ENCODE measurements around the gene ZNF688. TPM values are rescaled to one million over a fixed set of nuclear protein-coding genes. Genes with fewer than 3 reads are reported as not detected.

ZNF688 gene
- total and polyA plus RNA-seq, 2 experiments from 2014 or later: 9.8 to 21.0 TPM

DNA sequence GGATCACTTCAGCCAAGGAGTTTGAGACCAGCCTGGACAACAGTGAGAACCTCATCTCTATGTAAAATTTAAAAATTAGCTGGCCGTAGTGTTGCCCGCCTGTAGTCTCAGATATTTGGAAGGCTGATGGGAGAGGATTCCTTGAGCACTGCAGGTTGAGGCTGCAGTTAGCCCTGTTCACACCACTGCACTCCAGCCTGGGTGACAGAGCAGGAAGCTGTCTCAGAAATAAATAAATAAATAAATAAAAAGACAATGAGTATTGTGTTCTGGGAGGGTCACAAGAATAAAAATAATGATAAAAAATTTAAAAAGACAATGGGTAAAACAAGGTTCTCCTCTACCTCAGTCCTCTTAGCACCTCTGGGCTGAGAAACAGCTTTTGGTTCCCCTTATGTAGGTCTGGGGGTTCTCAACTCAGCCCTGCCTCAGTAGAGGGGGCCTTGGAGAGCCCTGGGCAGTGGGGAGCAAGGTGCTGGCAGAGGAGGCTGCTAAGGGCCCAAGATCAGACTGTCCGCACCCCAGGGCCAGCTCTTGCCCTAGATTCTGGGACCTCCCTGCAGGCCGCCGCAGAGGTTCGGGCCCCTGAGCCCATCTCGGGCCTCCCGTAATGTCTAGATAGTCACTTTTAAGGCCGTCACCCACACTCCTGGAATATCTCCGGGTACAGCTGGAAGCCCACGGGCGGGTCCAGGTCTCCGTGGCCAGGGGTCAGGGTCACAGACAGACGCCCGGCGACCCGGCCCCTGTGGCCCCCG lies 16.8 kb downstream of the ZNF688 start:
- no peak overlapping the region for H3K4me3 ChIP-seq
- no peaks in the 10 kb centered on the region for H3K36me3 ChIP-seq (replicated peaks; ENCODE audit: insufficient read depth, low read depth)
- H3K27ac ChIP-seq: no peak overlapping the region
- H4K20me1 ChIP-seq (ENCODE audit: insufficient read depth, poor library complexity, severe bottlenecking): no peaks in the 10 kb centered on the region
- H3K4me2 ChIP-seq: no peak overlapping the region
- no peaks in the 10 kb centered on the region for H3K9me2 ChIP-seq (replicated peaks; ENCODE audit: insufficient read depth)
- DNase-seq (ENCODE audit: low spot score): no peak
- no peaks in the 10 kb centered on the region for H3K9me3 ChIP-seq (ENCODE audit: low read depth)
- H3K4me1 ChIP-seq (ENCODE audit: insufficient read depth): peaks cover 21% of the 10 kb centered on the region
- H3K79me2 ChIP-seq: peaks cover 62% of the 10 kb centered on the region
- no peak overlapping the region for H2AFZ ChIP-seq
- 98% methylated on average over 16 of the region's 18 CpGs for WGBS (ENCODE audit: low lambda C conversion rate, missing lambda C conversion rate)
- TF ChIP-seq EZH2 (IDR thresholded peaks at IDR 0.05; ENCODE audit: borderline replicate concordance) (no peak), CTCF (IDR thresholded peaks at IDR 0.05; ENCODE audit: poor library complexity) (no peak), EZH2phosphoT487 (IDR thresholded peaks at IDR 0.05; ENCODE audit: low read depth, severe bottlenecking, unreplicated experiment) (no peak)
- no peaks in the 10 kb centered on the region for H3K27me3 ChIP-seq

- TF ChIP-seq EZH2phosphoT487 (IDR thresholded peaks at IDR 0.05; ENCODE audit: low read depth, severe bottlenecking, unreplicated experiment) (no peak), CTCF (IDR thresholded peaks at IDR 0.05; ENCODE audit: poor library complexity) (no peak), EZH2 (IDR thresholded peaks at IDR 0.05; ENCODE audit: borderline replicate concordance) (no peak)
- Histone ChIP-seq H3K27me3 (no peaks in the 10 kb centered on the region), H3K79me2 (peaks cover 62% of the 10 kb centered on the region), H3K4me1 (ENCODE audit: insufficient read depth) (peaks cover 31% of the 10 kb centered on the region), H3K9me3 (ENCODE audit: low read depth) (no peaks in the 10 kb centered on the region), H2AFZ (no peak overlapping the region), H3K27ac (peak overlapping the region; percentile 20), H4K20me1 (ENCODE audit: insufficient read depth, poor library complexity, severe bottlenecking) (no peaks in the 10 kb centered on the region), H3K4me3 (no peak overlapping the region), H3K9me2 (replicated peaks; ENCODE audit: insufficient read depth) (no peaks in the 10 kb centered on the region), H3K36me3 (replicated peaks; ENCODE audit: insufficient read depth, low read depth) (no peaks in the 10 kb centered on the region), H3K4me2 (no peak overlapping the region)
- DNase-seq (ENCODE audit: low spot score): no peak
- WGBS (ENCODE audit: low lambda C conversion rate, missing lambda C conversion rate): 98% methylated on average over 2 of the region's 2 CpGs
Measured at GRCh38 chr16:30553393-30553899, 18.1 kb downstream of the ZNF688 start.

DNA sequence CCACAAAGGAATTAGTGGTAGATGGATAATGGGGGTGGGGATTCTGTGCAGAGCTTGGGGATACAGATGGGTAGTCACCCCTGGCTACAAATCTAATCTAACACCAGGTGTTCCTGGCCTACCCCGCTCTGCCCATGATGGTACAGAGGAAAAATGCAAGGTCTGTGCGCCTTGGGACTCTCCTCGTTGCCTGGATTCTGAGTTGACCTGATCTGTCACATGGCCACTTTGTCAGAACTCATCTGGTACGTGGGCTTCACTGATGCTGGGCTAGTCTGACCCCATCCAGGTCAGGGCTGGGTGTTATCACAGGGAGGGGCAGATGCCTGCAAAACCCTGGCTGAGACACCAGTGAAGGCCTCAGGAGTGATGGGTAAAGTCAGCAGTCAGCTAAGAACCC lies 18.6 kb downstream of the ZNF688 start:
- H3K27ac ChIP-seq: no peak overlapping the region

More for the DNA sequence above, 18.6 kb downstream of the ZNF688 start:
- peaks cover 62% of the 10 kb centered on the region for H3K79me2 ChIP-seq
- no peaks in the 10 kb centered on the region for H3K9me3 ChIP-seq (ENCODE audit: low read depth)
- no peak overlapping the region for H3K4me3 ChIP-seq
- no peak for DNase-seq (ENCODE audit: low spot score)
- peaks cover 34% of the 10 kb centered on the region for H3K4me1 ChIP-seq (ENCODE audit: insufficient read depth)
- no peak overlapping the region for H3K4me2 ChIP-seq
- no peaks in the 10 kb centered on the region for H3K36me3 ChIP-seq (replicated peaks; ENCODE audit: insufficient read depth, low read depth)
- no peaks in the 10 kb centered on the region for H4K20me1 ChIP-seq (ENCODE audit: insufficient read depth, poor library complexity, severe bottlenecking)
- TF ChIP-seq EZH2phosphoT487 (IDR thresholded peaks at IDR 0.05; ENCODE audit: low read depth, severe bottlenecking, unreplicated experiment) (no peak), CTCF (IDR thresholded peaks at IDR 0.05; ENCODE audit: poor library complexity) (no peak), EZH2 (IDR thresholded peaks at IDR 0.05; ENCODE audit: borderline replicate concordance) (no peak)
- no peaks in the 10 kb centered on the region for H3K27me3 ChIP-seq
- no peak overlapping the region for H2AFZ ChIP-seq
- 96% methylated on average over 4 of the region's 4 CpGs for WGBS (ENCODE audit: low lambda C conversion rate, missing lambda C conversion rate)
- no peaks in the 10 kb centered on the region for H3K9me2 ChIP-seq (replicated peaks; ENCODE audit: insufficient read depth)
